K562 treated with DMSO at 1 percent for 24 hours (cell line): ENCODE data around the gene CAMK1D. TPM values are rescaled to one million over a fixed set of nuclear protein-coding genes. Genes with fewer than 3 reads are reported as not detected.

ENCODE experiments used
- total RNA-seq: library from RNA; unstranded; fragments of 300-600 nt; gene quantifications from 2 replicates; pipeline ENCODE4 v1.2.3, GENCODE V29; 2022; ENCODE audit warnings: low read depth; ENCODE audit not compliant: insufficient read depth

The CAMK1D gene
- 0.82 and 0.88 TPM in 2 replicates for total RNA-seq

GRCh38 chr10:12348870-12349628 lies at the start of gene CAMK1D:
Gene CAMK1D (plus strand): TSS chr10:12349547.

Other genes with a start within 250 kb of the CAMK1D start
- 4.8 and 6.9 TPM in 2 replicates for gene SEC61A2, start 219.9 kb upstream of the CAMK1D start, total RNA-seq
- 66.6 and 70.7 TPM in 2 replicates for gene NUDT5, start 153.7 kb upstream of the CAMK1D start, total RNA-seq
- 67.7 and 85.4 TPM in 2 replicates for gene CDC123, start 153.4 kb upstream of the CAMK1D start, total RNA-seq